Subcutaneous abdominal adipose tissue (tissue), 5 donors: Measurements from ENCODE around the gene HTR3B.

ENCODE experiments used
- H3K27ac ChIP-seq: one replicate; pipeline ENCODE4 v1.7.0; 2013; ENCODE audit warnings: low read depth, mild to moderate bottlenecking, inconsistent platforms, low read length, moderate library complexity
- H3K27me3 ChIP-seq, 5 donors: one replicate each; pipeline ENCODE4 v1.7.0; 2013; ENCODE audit warnings: low read length in 5 of 5, inconsistent platforms in 1 of 5; ENCODE audit not compliant: control insufficient read depth in 5 of 5, insufficient read depth in 4 of 5
- H3K36me3 ChIP-seq, 5 donors: one replicate each; pipeline ENCODE4 v1.7.0; 2013; ENCODE audit warnings: low read length in 5 of 5; ENCODE audit not compliant: control insufficient read depth in 5 of 5, insufficient read depth in 5 of 5
- H3K4me1 ChIP-seq, 5 donors: one replicate each; pipeline ENCODE4 v1.7.0; 2013; ENCODE audit warnings: low read length in 5 of 5, mild to moderate bottlenecking in 3 of 5, moderate library complexity in 1 of 5; ENCODE audit not compliant: control insufficient read depth in 5 of 5, insufficient read depth in 5 of 5
- H3K4me3 ChIP-seq, 5 donors: one replicate each; pipeline ENCODE4 v1.7.0; 2013; ENCODE audit warnings: low read length in 5 of 5, low read depth in 1 of 5
- H3K9ac ChIP-seq, 5 donors: one replicate each; pipeline ENCODE4 v1.7.0; 2013; ENCODE audit warnings: low read length in 5 of 5, mild to moderate bottlenecking in 4 of 5, moderate library complexity in 3 of 5
- H3K9me3 ChIP-seq, 5 donors: one replicate each; pipeline ENCODE4 v1.7.0; 2013; ENCODE audit warnings: low read length in 5 of 5; ENCODE audit not compliant: control insufficient read depth in 5 of 5
- donor health status: healthy.
- donor health status: healthy.
- donor health status: healthy.
- donor health status: healthy.
- donor health status: healthy.

The HTR3B gene

DNA sequence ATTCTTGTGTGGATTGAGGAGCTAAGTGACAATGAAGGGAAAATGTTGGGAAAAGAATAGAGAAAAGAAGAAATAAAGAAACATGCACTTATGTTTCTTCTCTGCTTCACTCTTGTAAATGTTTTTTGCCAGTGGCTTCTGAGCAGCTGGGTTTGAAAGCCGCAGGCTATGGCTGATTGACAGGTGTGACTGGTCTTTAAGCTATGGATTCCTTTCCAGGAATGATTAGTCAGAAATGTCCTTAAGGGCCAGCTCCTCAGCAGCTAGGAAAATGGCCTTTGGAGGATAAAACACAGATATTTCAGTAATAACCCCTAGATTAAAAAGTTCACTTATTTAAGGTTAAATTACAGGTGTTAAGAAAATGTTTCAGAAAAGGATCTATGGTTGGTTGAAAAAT, 22.7 kb upstream of the HTR3B start:
- H3K9ac ChIP-seq = no peak overlapping the region
- no peak overlapping the region for H3K27ac ChIP-seq
- H3K27me3 ChIP-seq = no peaks in the 10 kb centered on the region
- no peaks in the 10 kb centered on the region for H3K4me1 ChIP-seq
- no peaks in the 10 kb centered on the region for H3K36me3 ChIP-seq
- no peak overlapping the region for H3K4me3 ChIP-seq
- H3K9me3 ChIP-seq = no peaks in the 10 kb centered on the region

DNA sequence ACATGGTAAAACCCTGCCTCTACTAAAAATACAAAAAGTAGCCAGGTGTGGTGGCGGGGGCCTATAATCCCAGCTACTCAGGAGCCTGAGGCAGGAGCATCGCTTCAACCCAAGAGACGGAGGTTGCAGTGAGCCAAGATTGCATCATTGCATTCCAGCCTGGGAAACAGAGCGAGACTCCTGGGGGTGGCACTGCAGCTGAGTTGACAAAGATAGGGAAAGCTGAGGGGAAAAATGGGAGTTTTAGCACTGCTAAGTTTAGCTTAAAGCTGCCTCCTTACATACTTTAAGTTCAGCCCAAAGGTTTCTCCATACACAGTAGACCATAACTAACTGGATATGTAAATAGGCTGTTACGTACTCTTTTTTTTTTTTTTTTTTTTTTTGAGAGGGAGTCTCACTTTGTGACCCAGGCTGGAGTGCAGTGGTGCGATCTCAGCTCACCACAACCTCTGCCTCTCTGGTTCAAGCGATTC, 20.2 kb upstream of the HTR3B start:
- Histone ChIP-seq H3K4me3 (no peak overlapping the region), H3K9ac (no peak overlapping the region), H3K27me3 (no peaks in the 10 kb centered on the region), H3K27ac (no peak overlapping the region), H3K9me3 (no peaks in the 10 kb centered on the region), H3K36me3 (no peaks in the 10 kb centered on the region), H3K4me1 (no peaks in the 10 kb centered on the region)

DNA sequence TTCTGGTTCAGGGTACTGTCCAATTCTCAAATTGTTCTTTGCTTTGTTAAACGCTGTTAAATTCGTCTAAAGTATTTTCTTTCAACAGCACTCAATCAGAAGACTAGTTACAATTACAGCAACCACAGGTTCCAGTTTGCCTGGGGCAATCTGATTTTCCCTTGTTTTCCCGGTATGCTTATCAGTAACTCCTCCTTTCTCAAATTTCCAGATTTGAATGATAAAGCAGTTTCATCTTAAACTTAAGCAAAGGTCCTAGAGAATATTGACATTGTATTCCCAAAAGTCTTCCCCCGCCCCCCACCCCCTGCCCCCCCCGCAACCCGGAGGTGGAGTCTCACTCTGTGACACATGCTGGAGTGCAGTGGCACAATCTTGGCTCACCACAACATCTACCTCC, 18.7 kb upstream of the HTR3B start:
- Histone ChIP-seq H3K36me3 (no peaks in the 10 kb centered on the region), H3K4me3 (no peak overlapping the region), H3K9ac (no peak overlapping the region), H3K9me3 (no peaks in the 10 kb centered on the region), H3K27me3 (no peaks in the 10 kb centered on the region), H3K27ac (no peak overlapping the region), H3K4me1 (no peaks in the 10 kb centered on the region)

DNA sequence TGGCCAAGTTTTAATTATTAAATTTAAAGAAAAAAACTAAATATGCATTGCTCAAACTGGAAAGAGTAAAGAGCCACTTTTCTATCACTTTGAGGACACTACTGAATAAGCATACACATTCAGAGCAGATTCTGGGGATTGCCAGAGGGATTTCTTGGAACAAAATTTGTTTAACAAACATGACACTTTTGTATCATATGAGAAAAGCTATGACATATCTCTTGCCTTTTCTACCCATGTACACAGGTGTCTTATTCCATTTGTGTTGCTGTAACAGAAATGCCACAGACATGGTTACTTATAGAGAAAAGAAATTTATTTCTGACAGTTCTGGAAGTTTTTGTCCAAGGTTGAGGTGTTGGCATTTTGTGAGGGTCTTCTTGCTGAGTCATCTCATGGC, 15.7 kb upstream of the HTR3B start:
- Histone ChIP-seq H3K9ac (no peak overlapping the region), H3K4me3 (no peak overlapping the region), H3K27ac (no peak overlapping the region), H3K27me3 (no peaks in the 10 kb centered on the region), H3K36me3 (no peaks in the 10 kb centered on the region), H3K4me1 (no peaks in the 10 kb centered on the region), H3K9me3 (no peaks in the 10 kb centered on the region)

DNA sequence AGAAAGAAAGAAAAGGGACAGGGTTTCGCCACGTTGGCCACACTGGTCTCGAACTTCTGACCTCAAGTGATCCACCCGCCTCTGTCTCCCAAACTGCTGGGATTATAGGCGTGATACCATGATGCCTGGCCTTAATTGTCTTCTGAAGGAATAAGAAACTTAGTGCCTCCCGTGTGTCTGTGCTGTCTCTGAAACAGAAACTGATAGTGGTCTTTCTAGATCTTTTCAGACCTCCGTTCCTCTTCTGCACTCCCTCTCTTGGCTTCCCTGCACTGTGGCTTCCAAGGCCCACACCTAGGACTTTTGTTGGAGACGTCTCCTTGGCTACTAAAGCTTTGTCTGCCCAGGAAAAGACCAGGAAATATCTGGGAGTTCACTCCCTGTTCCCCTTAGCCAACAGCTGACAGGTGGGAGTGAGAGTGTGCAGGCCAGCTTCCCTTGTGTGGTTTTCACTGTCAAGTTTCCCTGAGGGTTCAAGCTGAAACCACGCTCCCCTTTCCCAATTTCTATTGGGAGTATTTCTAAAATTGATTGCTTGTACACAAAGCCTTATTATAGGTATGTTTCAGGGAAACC, 10.1 kb upstream of the HTR3B start:
- Histone ChIP-seq H3K9me3 (no peaks in the 10 kb centered on the region), H3K27ac (no peak overlapping the region), H3K9ac (no peak overlapping the region), H3K4me3 (no peak overlapping the region), H3K4me1 (no peaks in the 10 kb centered on the region), H3K36me3 (no peaks in the 10 kb centered on the region), H3K27me3 (no peaks in the 10 kb centered on the region)

DNA sequence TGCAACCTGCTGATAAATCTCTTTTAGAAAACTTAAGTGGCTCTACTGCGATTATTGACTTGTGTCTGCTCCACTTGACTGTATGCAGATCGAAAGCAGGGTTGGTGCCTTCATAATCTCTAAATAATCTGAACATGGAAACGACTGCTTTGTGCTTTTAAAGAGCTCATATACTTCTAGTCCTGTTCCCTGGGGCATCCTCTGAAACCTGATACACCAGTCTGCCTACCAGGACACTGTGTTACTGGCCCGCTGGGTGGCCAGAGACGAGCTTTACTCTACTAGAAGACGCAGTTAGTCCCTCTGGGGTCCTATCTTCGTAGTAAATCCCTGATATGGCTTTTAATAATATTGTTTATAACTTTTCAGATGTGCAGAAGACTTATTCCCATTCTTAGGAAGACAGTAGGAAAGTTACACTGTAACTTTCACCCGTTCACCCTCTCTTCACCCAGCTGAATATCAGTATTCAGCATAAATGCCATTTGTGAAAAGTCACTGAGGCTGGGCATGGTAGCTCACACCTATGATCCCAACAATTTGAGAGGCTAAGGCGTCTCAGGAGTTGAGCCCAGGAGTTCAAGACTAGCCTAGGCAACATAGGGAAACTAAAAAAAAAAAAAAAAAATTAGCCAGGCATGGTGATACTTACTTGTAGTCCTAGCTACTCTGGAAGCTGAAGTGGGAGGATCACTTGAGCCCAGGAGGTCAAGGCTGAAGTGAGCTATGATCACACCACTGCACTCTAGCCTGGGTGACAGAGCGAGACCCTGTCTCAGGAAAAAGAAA, 9.0 kb upstream of the HTR3B start:
- Histone ChIP-seq H3K9me3 (no peaks in the 10 kb centered on the region), H3K36me3 (no peaks in the 10 kb centered on the region), H3K27ac (no peak overlapping the region), H3K9ac (no peak overlapping the region), H3K4me1 (no peaks in the 10 kb centered on the region), H3K4me3 (no peak overlapping the region), H3K27me3 (no peaks in the 10 kb centered on the region)

DNA sequence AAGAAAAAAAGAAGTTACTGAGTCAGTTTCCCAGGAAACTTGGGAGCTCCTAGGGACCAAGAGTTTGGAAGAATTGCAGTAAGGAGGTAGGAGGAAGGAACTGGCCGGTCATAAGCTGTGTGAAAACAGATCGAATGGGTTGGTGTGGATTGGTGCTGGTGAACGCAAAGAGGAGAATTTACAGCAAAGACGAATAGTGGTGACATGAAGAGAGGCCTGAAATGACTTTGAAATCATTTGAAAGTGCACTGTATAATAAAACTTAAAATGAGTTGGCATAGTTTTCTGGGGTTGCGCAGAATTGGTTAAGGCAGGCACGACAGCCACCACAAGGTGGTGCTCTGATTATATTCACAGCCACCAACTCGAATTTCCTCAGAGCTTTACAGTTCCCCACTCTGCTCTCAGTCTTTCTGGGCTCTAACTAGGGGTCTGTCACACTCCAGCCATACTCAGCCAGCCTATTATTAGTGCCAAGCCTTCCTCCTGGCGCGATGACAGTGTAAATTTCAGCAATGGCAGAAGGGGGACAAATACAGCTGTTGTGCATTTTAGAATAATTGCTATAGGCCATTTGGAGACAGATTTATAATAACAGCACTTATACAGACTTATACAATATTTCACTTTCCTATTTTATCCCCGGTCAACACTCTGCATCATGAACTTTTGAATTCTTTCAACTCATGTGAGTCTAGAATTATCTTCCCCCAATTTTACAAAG, 8.3 kb upstream of the HTR3B start:
- H3K9me3 ChIP-seq = no peaks in the 10 kb centered on the region
- no peaks in the 10 kb centered on the region for H3K27me3 ChIP-seq
- H3K4me1 ChIP-seq = no peaks in the 10 kb centered on the region
- H3K36me3 ChIP-seq = no peaks in the 10 kb centered on the region
- H3K4me3 ChIP-seq = no peak overlapping the region
- no peak overlapping the region for H3K27ac ChIP-seq
- H3K9ac ChIP-seq = peak overlapping the region in 1 of 5 donors; percentile 20

DNA sequence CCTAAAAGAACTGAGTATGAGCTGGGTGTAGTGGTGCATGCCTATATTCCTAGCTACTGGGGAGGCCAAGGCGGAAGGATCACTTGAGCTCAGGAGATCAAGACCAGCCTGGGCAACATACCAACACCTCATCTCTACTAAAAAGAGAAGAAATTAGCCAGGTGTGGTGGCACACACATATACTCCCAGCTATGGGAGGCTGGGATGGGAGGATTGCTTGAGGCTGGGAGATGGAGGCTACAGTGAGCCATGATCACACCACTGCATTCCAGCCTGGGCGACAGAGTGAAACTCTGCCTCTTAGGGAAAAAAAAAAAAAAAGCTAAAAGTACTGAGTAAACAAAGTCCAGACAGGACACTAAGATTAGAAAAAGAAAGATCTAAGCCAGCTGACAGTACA, 3.5 kb upstream of the HTR3B start:
- Histone ChIP-seq H3K27ac (no peak overlapping the region), H3K27me3 (peaks cover 0 to 8% (median 0%) of the 10 kb centered on the region in 5 donors), H3K9ac (no peak overlapping the region), H3K4me1 (no peaks in the 10 kb centered on the region), H3K36me3 (no peaks in the 10 kb centered on the region), H3K9me3 (no peaks in the 10 kb centered on the region), H3K4me3 (no peak overlapping the region)

DNA sequence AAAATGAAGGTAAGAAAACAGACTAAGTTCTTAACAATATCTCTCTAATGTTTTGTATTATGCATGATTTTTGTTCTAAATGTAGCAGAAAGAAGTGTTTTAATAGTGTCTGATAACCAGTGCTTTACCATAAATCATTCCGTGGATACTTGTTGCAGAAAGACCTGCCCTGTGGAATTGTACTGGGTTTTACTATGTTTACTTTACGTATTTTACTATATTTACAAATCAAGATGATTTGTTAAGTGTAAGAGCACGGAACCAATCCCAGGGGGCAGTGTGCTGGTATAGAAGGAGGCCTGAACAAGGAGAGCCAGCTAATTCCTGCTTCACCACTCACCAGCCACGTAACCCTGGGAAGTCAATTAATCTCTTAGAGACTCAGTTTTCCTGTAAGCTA, 1.4 kb downstream of the HTR3B start:
- no peaks in the 10 kb centered on the region for H3K36me3 ChIP-seq
- H3K9ac ChIP-seq = no peak overlapping the region
- H3K27me3 ChIP-seq = peaks cover 4 to 10% (median 5%) of the 10 kb centered on the region in 5 donors
- H3K4me1 ChIP-seq = no peaks in the 10 kb centered on the region
- no peak overlapping the region for H3K4me3 ChIP-seq
- no peaks in the 10 kb centered on the region for H3K9me3 ChIP-seq
- H3K27ac ChIP-seq = no peak overlapping the region

DNA sequence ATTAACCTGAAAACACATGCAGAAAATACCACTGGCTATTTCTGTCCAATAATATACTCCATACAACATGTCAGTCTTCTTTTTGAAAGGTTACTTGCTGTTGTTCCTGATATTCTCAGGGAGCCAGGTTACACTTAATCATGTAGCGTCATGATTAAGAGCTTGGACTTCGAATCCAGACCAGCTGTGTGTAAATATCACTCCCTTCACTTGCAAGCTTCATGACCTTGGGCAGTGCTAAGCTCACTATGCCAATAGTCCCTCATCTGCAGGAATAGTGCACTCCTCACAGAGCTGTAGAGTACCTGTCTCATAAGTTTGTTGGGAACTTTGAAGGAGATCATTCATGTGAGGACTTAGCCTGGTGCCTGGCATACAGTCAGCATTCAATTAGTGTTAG, 1.9 kb downstream of the HTR3B start:
- H3K27ac ChIP-seq = no peak overlapping the region
- no peaks in the 10 kb centered on the region for H3K9me3 ChIP-seq
- H3K9ac ChIP-seq = no peak overlapping the region
- H3K4me3 ChIP-seq = no peak overlapping the region
- no peaks in the 10 kb centered on the region for H3K4me1 ChIP-seq
- no peaks in the 10 kb centered on the region for H3K36me3 ChIP-seq
- H3K27me3 ChIP-seq = peaks cover 4 to 10% (median 5%) of the 10 kb centered on the region in 5 donors
